ENCODE data around the gene SLC22A17. TPM values are rescaled to one million over a fixed set of nuclear protein-coding genes. Genes with fewer than 3 reads are reported as not detected.

Gene SLC22A17
- total and polyA plus RNA-seq, 2 of the 8 experiments (the other 6 are each of a cell fraction or from before 2014, with no cell fraction given) = 43.0 to 49.0 TPM

DNA sequence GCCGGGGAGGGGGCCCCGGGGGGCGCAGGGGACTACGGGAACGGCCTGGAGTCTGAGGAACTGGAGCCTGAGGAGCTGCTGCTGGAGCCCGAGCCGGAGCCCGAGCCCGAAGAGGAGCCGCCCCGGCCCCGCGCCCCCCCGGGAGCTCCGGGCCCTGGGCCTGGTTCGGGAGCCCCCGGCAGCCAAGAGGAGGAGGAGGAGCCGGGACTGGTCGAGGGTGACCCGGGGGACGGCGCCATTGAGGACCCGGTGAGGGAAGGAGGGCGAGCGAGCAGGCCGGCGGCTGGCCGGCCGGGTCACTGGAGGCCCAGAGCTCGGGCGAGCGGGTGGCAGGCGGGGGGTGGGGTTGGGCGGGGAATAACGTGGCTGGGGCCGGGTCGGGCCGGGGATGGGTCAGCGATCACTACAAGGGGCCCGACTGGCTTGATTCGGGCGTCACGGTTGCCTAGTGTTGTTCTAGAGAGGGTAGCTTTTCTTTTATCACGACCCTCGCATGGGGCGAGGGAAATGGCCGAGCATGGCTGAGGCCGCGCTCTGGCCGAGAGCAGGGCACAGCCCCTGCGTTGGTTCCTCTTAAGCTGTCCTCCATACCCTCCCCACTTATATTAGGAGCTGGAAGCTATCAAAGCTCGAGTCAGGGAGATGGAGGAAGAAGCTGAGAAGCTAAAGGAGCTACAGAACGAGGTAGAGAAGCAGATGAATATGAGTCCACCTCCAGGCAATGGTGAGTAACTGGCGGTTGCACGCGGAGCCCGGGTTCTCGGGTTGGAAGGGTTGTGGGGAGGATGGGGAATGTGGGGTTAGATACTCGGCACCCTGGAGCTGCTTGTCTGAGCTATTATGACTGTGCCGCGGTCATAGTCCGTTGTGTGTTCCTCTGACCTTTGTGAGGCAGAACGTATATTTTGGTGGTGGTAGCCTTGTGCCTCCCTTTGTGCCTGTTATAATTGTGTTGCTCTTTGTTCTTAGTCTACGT is 30.8 kb downstream of the SLC22A17 start (continued):
- TF ChIP-seq MAFK (IDR thresholded peaks at IDR 0.05; ENCODE audit: low read depth, low read length) = no peak
- no peak for TF ChIP-seq SUZ12 (IDR thresholded peaks at IDR 0.05; ENCODE audit: low read length)
- peak; percentile 63 for TF ChIP-seq PHF8 (conservative IDR thresholded peaks at IDR 0.05; ENCODE audit: low read depth, low read length)
- TF ChIP-seq SAP30 (IDR thresholded peaks at IDR 0.05; ENCODE audit: insufficient read depth, insufficient replicate concordance, low read length) = no peak
- no peak for TF ChIP-seq ZNF274 (IDR thresholded peaks at IDR 0.05; ENCODE audit: borderline replicate concordance, extremely low read depth, low read length)
- TF ChIP-seq, protein P1, sequence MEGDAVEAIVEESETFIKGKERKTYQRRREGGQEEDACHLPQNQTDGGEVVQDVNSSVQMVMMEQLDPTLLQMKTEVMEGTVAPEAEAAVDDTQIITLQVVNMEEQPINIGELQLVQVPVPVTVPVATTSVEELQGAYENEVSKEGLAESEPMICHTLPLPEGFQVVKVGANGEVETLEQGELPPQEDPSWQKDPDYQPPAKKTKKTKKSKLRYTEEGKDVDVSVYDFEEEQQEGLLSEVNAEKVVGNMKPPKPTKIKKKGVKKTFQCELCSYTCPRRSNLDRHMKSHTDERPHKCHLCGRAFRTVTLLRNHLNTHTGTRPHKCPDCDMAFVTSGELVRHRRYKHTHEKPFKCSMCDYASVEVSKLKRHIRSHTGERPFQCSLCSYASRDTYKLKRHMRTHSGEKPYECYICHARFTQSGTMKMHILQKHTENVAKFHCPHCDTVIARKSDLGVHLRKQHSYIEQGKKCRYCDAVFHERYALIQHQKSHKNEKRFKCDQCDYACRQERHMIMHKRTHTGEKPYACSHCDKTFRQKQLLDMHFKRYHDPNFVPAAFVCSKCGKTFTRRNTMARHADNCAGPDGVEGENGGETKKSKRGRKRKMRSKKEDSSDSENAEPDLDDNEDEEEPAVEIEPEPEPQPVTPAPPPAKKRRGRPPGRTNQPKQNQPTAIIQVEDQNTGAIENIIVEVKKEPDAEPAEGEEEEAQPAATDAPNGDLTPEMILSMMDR (IDR thresholded peaks at IDR 0.05; ENCODE audit: control extremely low read depth in 1 of 3, insufficient read depth in 1 of 3, low read depth in 1 of 3, low read length in 3 of 3) = no peak

Measured in H1 (cell line).